NCI-H82 (cell line): Measurements from ENCODE around the gene CHST8.

Source experiments
- DNase-seq: peaks from one replicate; lab custom pipeline; 2025; lab: John Stamatoyannopoulos, UW

The CHST8 gene

GRCh38 chr19:33769208-33769607 lies 147.5 kb downstream of the CHST8 start:
- no peak for DNase-seq

- no peak for DNase-seq
Measured at GRCh38 chr19:33770107-33770506, 148.4 kb downstream of the CHST8 start.

- peak; percentile 90 for DNase-seq
Measured at GRCh38 chr19:33771384-33772101, 149.8 kb downstream of the CHST8 start.

- DNase-seq: no peak
Measured at GRCh38 chr19:33772102-33772857, 150.5 kb downstream of the CHST8 start.

- no peak for DNase-seq
Measured at GRCh38 chr19:33772858-33773180, 151.1 kb downstream of the CHST8 start.

- no peak for DNase-seq
Measured at GRCh38 chr19:33773704-33774624, 152.2 kb downstream of the CHST8 start.

GRCh38 chr19:33774751-33775150 lies 153.0 kb downstream of the CHST8 start:
- no peak for DNase-seq

- DNase-seq: no peak
Measured at GRCh38 chr19:33775731-33776487, 154.2 kb downstream of the CHST8 start.

- no peak for DNase-seq
Measured at GRCh38 chr19:33777351-33777750, 155.6 kb downstream of the CHST8 start.

- no peak for DNase-seq
Measured at GRCh38 chr19:33777753-33778088, 156.0 kb downstream of the CHST8 start.

GRCh38 chr19:33778089-33778791 lies 156.5 kb downstream of the CHST8 start:
- DNase-seq: peak; percentile 86

GRCh38 chr19:33779849-33780248 lies 158.1 kb downstream of the CHST8 start:
- DNase-seq: peak; percentile 22

GRCh38 chr19:33780251-33780650 lies 158.5 kb downstream of the CHST8 start:
- DNase-seq: no peak

GRCh38 chr19:33780746-33781145 lies 159.0 kb downstream of the CHST8 start:
- DNase-seq: peak; percentile 60

- no peak for DNase-seq
Measured at GRCh38 chr19:33781415-33781935, 159.7 kb downstream of the CHST8 start.

- DNase-seq: peak; percentile 19
Measured at GRCh38 chr19:33781996-33782395, 160.2 kb downstream of the CHST8 start.

GRCh38 chr19:33784432-33784831 lies 162.7 kb downstream of the CHST8 start:
- DNase-seq: no peak

- DNase-seq: no peak
Measured at GRCh38 chr19:33785795-33786194, 164.0 kb downstream of the CHST8 start.

- DNase-seq: peak; percentile 61
Measured at GRCh38 chr19:33788676-33789075, 166.9 kb downstream of the CHST8 start.

- DNase-seq: no peak
Measured at GRCh38 chr19:33789344-33789743, 167.6 kb downstream of the CHST8 start.
